B cell (primary cell): Measurements from ENCODE around the gene MYO1H. TPM values are rescaled to one million over a fixed set of nuclear protein-coding genes. Genes with fewer than 3 reads are reported as not detected.

ENCODE experiments used
- ATAC-seq: fragments of 200-7000 bp; cut with Tn5 transposase; one replicate; pipeline ENCODE4 v1.10.0; 2021; ENCODE audit warnings: low read depth, mild to moderate bottlenecking, moderate number of reproducible peaks, moderate library complexity
- CTCF ChIA-PET: fragments of 350-600 bp; sonication (Branson Sonifier 250); formaldehyde crosslinking; loops from one replicate; lab custom pipeline; 2021; ENCODE audit warnings: antibody characterized with exemption, inconsistent platforms; lab: Charles Lee
- POLR2A ChIA-PET: fragments of 350-600 bp; sonication (Branson Sonifier 250); formaldehyde crosslinking; loops from one replicate; lab custom pipeline; 2021; ENCODE audit warnings: antibody characterized with exemption; lab: Charles Lee
- DNase-seq: peaks from one replicate; pipeline ENCODE4 v3.0.0; 2013
- H2AFZ ChIP-seq: 2 replicates; pipeline ENCODE4 v1.6.1; 2012; ENCODE audit warnings: mild to moderate bottlenecking, low read depth, low read length; ENCODE audit not compliant: insufficient read depth, poor library complexity, severe bottlenecking
- H3K27ac ChIP-seq, 2 donors: 1 replicate in 1 of 2; 2 replicates in 1 of 2; pipeline ENCODE4 v1.5.1; 2012 to 2013; ENCODE audit warnings: low read length in 2 of 2, mild to moderate bottlenecking in 2 of 2, moderate library complexity in 1 of 2
- H3K27me3 ChIP-seq, 4 experiments: fragments of 200-600 bp in 1 of 4; sonication (generic) in 1 of 4; replicated peaks in 1 of 4; 1 replicate in 2 of 4; 2 replicates in 2 of 4; pipeline versions ENCODE4 v1.6.1 to v1.7.0; 2013 to 2016; ENCODE audit warnings: low read length in 3 of 4, mild to moderate bottlenecking in 2 of 4, mixed read lengths in 1 of 4, moderate library complexity in 1 of 4; ENCODE audit not compliant: insufficient read depth in 4 of 4, control insufficient read depth in 3 of 4; ENCODE audit errors: control extremely low read depth in 1 of 4
- H3K36me3 ChIP-seq, 2 experiments: replicated peaks in 1 of 2; 1 replicate in 1 of 2; 2 replicates in 1 of 2; pipeline versions ENCODE4 v1.6.1 to v1.7.1; 2013; ENCODE audit warnings: low read length in 1 of 2; ENCODE audit not compliant: insufficient read depth in 2 of 2, control insufficient read depth in 1 of 2; ENCODE audit errors: control extremely low read depth in 1 of 2, extremely low read depth in 1 of 2
- H3K4me1 ChIP-seq, 2 donors: fragments of 200-600 bp in 1 of 2; sonication (generic) in 1 of 2; 1 replicate in 1 of 2; 2 replicates in 1 of 2; pipeline versions ENCODE4 v1.5.1 to v1.6.1; 2013 to 2017; ENCODE audit warnings: low read length in 2 of 2; ENCODE audit not compliant: control insufficient read depth in 2 of 2, insufficient read depth in 2 of 2
- H3K4me2 ChIP-seq: replicated peaks from 2 replicates; pipeline ENCODE3; 2012; ENCODE audit warnings: mild to moderate bottlenecking, low read depth, low read length; ENCODE audit not compliant: poor library complexity, severe bottlenecking
- H3K4me3 ChIP-seq, 5 experiments: fragments of 200-600 bp in 1 of 5; sonication (generic) in 1 of 5; 1 replicate in 3 of 5; 2 replicates in 2 of 5; pipeline versions ENCODE4 v1.5.1 to v1.7.0; 2011 to 2016; ENCODE audit warnings: low read length in 4 of 5, mild to moderate bottlenecking in 4 of 5, low read depth in 2 of 5, control low read depth in 1 of 5, moderate library complexity in 1 of 5; ENCODE audit not compliant: insufficient read depth in 1 of 5; ENCODE audit errors: control extremely low read depth in 1 of 5, extremely low read depth in 1 of 5
- H3K79me2 ChIP-seq: fragments of 200-600 bp; sonication (generic); one replicate; pipeline ENCODE4 v1.6.0; 2016; ENCODE audit warnings: low read length; ENCODE audit not compliant: control insufficient read depth, insufficient read depth
- H3K9ac ChIP-seq: fragments of 200-600 bp; sonication (generic); 2 replicates; pipeline ENCODE4 v1.6.1; 2017; ENCODE audit warnings: mild to moderate bottlenecking, low read length, moderate library complexity
- H3K9me3 ChIP-seq, 3 donors: one replicate each; pipeline versions ENCODE4 v1.6.1 to v1.7.1; 2013; ENCODE audit warnings: low read length in 2 of 3; ENCODE audit not compliant: control insufficient read depth in 2 of 3, insufficient read depth in 1 of 3; ENCODE audit errors: control extremely low read depth in 1 of 3
- H4K20me1 ChIP-seq: 2 replicates; pipeline ENCODE4 v1.6.0; 2012; ENCODE audit warnings: mild to moderate bottlenecking, low read length; ENCODE audit not compliant: insufficient read depth, control insufficient read depth, poor library complexity, severe bottlenecking
- H3K27ac Mint-ChIP-seq: one replicate; pipeline ENCODE4 v1.8.0; 2021; ENCODE audit warnings: mixed read lengths
- H3K27me3 Mint-ChIP-seq: one replicate; pipeline ENCODE4 v1.8.0; 2021; ENCODE audit warnings: mixed read lengths
- H3K4me1 Mint-ChIP-seq: one replicate; pipeline ENCODE4 v1.8.0; 2021; ENCODE audit warnings: mixed read lengths
- H3K4me3 Mint-ChIP-seq: one replicate; pipeline ENCODE4 v1.8.0; 2021; ENCODE audit warnings: mixed read lengths
- H3K9me3 Mint-ChIP-seq: one replicate; pipeline ENCODE4 v1.8.0; 2022; ENCODE audit warnings: mixed read lengths; ENCODE audit not compliant: insufficient read depth
- CTCF ChIP-seq: fragments of 200-600 bp; IDR thresholded peaks from one replicate; pipeline ENCODE4 v1.8.0; 2022; ENCODE audit warnings: antibody characterized with exemption, mild to moderate bottlenecking
- EZH2 ChIP-seq: IDR thresholded peaks from 2 replicates; pipeline ENCODE4 v1.6.1; 2012; ENCODE audit warnings: borderline replicate concordance, low read depth, mild to moderate bottlenecking, moderate library complexity, low read length; ENCODE audit not compliant: insufficient read depth, poor library complexity, severe bottlenecking
- WGBS: methylation state at CpG from one replicate; pipeline ENCODE4 v1.1.5; 2013; ENCODE audit warnings: missing lambda C conversion rate; ENCODE audit not compliant: insufficient coverage; 5-methylcytosine and 5-hydroxymethylcytosine counted together
- intact Hi-C: fragments of 100-400 bp; cut with micrococcal nuclease; formaldehyde crosslinking; loops from one replicate; pipeline ENCODE4 v1.10.0; 2022
- polyA plus RNA-seq: library from polyadenylated mRNA; depleted of rRNA; stranded (reverse); fragments of >200 nt; gene quantifications from 2 replicates; pipeline ENCODE4 v1.2.3, GENCODE V29; 2012
- total RNA-seq, 2 donors: library from RNA; stranded (reverse); fragments of 120-200 nt in 1 of 2; gene quantifications; 1 replicate in 1 of 2; 2 replicates in 1 of 2; pipeline versions ENCODE4 v1.2.3 to v1.2.4, GENCODE V29; 2013 to 2022

MYO1H gene
- total and polyA plus RNA-seq, 2 donors (not counting 1 experiment from before 2014, with no cell fraction given): not detected

DNA sequence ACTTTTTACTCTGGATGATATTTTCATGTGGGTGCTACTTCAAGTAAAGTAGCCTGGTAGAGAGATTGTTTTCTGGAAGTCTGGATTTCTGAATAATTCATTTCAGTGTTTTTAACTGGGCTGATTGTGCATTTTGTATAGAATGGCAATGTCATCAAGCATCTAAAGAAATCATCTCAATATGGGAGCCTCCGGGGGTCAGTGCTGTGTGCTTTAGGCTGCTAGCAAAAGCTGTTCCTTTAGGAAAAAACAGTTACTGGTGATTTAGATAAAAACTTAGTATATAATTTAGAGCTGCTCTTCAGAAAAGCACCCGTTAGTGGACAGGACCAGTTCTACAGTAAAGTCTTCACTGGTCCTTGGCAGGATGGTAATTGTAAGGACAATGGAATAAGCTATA lies 134.8 kb downstream of the MYO1H start:
- intact Hi-C loops: no loop called here
- WGBS: 100% methylated on average over 1 of the region's 2 CpGs
- no peak overlapping the region for H3K27ac ChIP-seq
- Mint-ChIP-seq H3K27ac (no peak overlapping the region), H3K27me3 (no peaks in the 10 kb centered on the region), H3K4me1 (peaks cover 17% of the 10 kb centered on the region), H3K9me3 (no peaks in the 10 kb centered on the region), H3K4me3 (no peak overlapping the region)
- ATAC-seq: no peak
- H3K4me2 ChIP-seq: no peak overlapping the region
- no peak overlapping the region for H3K9ac ChIP-seq
- H2AFZ ChIP-seq: no peak overlapping the region
- H4K20me1 ChIP-seq: no peaks in the 10 kb centered on the region
- H3K9me3 ChIP-seq: no peaks in the 10 kb centered on the region
- peaks cover 0 to 47% of the 10 kb centered on the region in 2 experiments for H3K36me3 ChIP-seq
- DNase-seq: no peak
- TF ChIP-seq EZH2 (no peak), CTCF (no peak)
- no peak overlapping the region for H3K4me3 ChIP-seq
- H3K27me3 ChIP-seq: no peaks in the 10 kb centered on the region
- CTCF ChIA-PET: no interaction called here
- POLR2A ChIA-PET: no interaction called here
- H3K4me1 ChIP-seq: peaks cover 11 to 12% of the 10 kb centered on the region in 2 donors
- H3K79me2 ChIP-seq: peaks cover 44% of the 10 kb centered on the region

GRCh38 chr12:109482894-109483293 lies 135.2 kb downstream of the MYO1H start:
- no peak overlapping the region for H3K27ac Mint-ChIP-seq
- no peak overlapping the region for H3K4me3 Mint-ChIP-seq
- WGBS: 100% methylated on average over 1 of the region's 2 CpGs
- H3K27ac ChIP-seq: no peak overlapping the region
- ATAC-seq (no peak), DNase-seq (no peak)
- H3K9me3 Mint-ChIP-seq: no peaks in the 10 kb centered on the region
- H3K9me3 ChIP-seq: no peaks in the 10 kb centered on the region
- H3K27me3 ChIP-seq: no peaks in the 10 kb centered on the region
- no peak overlapping the region for H3K4me3 ChIP-seq
- H3K4me1 ChIP-seq: peaks cover 9 to 11% of the 10 kb centered on the region in 2 donors
- TF ChIP-seq CTCF: no peak
- TF ChIP-seq EZH2: no peak
- H3K27me3 Mint-ChIP-seq: no peaks in the 10 kb centered on the region
- peaks cover 40% of the 10 kb centered on the region for H3K79me2 ChIP-seq
- CTCF ChIA-PET: interaction anchor here (1.2 kb wide), 1 partner anchor 13 kb away, joined by 3 read pairs; no protein-coding TSS in a partner anchor
- no peak overlapping the region for H2AFZ ChIP-seq
- H4K20me1 ChIP-seq: no peaks in the 10 kb centered on the region
- H3K4me1 Mint-ChIP-seq: peaks cover 16% of the 10 kb centered on the region
- no peak overlapping the region for H3K4me2 ChIP-seq
- peaks cover 4 to 51% of the 10 kb centered on the region in 2 experiments for H3K36me3 ChIP-seq
- intact Hi-C loops: no loop called here
- H3K9ac ChIP-seq: no peak overlapping the region
- POLR2A ChIA-PET: no interaction called here
